ENCODE results near the gene SETD2.

Gene SETD2

GRCh38 chr3:46987319-46987742 is 176.6 kb downstream of the SETD2 start:
- H3K27me3 Mint-ChIP-seq (ENCODE audit: low read depth, poor library complexity) = peaks cover 4% of the 10 kb centered on the region

DNA sequence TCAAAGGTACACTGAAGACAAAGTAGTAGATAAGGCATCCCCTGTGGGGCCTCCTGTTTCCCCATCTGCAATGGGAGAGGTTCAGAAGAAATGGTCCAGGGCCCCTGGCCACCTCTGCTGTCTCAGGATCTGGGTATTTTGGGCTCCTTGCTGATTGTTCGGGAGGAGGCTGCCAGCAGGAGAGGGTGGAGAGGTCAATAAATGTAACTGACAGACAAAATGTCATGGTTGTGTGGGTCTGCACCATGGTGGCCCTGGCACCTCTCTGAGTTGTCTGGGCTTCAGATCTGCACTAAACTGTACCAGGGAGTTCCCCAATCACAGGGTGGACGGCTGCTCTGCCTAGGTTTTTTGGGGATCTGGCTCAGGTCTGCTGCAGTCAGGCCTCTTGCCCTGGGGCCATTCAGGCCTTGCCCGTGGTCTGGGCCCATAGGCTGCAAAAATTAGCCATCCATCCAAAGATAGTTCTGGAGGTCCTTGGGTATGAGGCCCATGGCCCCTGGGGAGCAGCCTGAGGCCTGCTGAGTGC is 177.1 kb downstream of the SETD2 start:
- no peak overlapping the region for H3K27ac Mint-ChIP-seq
- TF ChIP-seq CTCF (IDR thresholded peaks at IDR 0.05) = no peak
- H3K9me3 Mint-ChIP-seq = no peaks in the 10 kb centered on the region
- no peaks in the 10 kb centered on the region for H3K36me3 Mint-ChIP-seq (ENCODE audit: low read depth)
- H3K4me3 Mint-ChIP-seq = no peak overlapping the region
- peaks cover 4% of the 10 kb centered on the region for H3K27me3 Mint-ChIP-seq (ENCODE audit: low read depth, poor library complexity)
- H3K4me1 Mint-ChIP-seq = peaks cover 41% of the 10 kb centered on the region
- DNase-seq = no peak

More at GRCh38 chr3:46987319-46987742, 176.6 kb downstream of the SETD2 start:
- no peak overlapping the region for H3K4me3 Mint-ChIP-seq
- no peaks in the 10 kb centered on the region for H3K9me3 Mint-ChIP-seq
- DNase-seq = no peak
- no peaks in the 10 kb centered on the region for H3K36me3 Mint-ChIP-seq (ENCODE audit: low read depth)
- H3K4me1 Mint-ChIP-seq = peaks cover 40% of the 10 kb centered on the region
- no peak for TF ChIP-seq CTCF (IDR thresholded peaks at IDR 0.05)
- no peak overlapping the region for H3K27ac Mint-ChIP-seq

DNA sequence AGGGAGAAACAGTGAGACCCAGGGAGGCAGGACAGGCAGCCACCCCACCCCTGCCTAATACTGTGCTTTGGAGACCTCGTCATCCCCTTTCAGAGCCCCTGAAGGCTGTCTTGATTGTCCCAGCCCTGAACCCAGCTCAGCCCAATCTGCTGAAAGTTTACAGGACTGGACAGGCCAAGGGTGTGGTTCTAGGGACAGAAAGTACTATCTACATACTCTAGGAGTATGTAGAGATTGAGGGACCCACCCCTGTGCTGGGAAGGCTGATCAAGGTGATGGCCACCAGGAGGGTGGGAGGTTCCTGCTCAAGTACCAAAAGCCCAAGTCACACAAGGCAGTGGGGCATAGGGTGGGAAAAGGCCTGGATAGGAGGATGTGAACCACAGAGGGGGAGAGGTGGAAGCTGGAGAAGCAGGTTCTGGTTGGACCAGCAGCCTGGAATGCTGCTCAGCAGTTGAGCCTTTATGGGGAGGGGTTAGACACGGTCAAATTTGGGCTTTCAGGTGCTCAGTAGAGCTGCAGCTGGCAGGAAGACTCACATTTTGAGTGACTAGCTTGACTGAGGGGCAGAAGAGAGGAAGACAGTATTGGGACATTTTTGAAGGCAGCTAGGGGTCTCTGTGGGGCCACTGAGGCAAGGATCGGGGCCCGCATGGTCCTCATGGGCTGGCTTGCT is 177.7 kb downstream of the SETD2 start:
- peaks cover 46% of the 10 kb centered on the region for H3K4me1 Mint-ChIP-seq
- no peak for TF ChIP-seq CTCF (IDR thresholded peaks at IDR 0.05)
- H3K4me3 Mint-ChIP-seq = no peak overlapping the region
- no peaks in the 10 kb centered on the region for H3K9me3 Mint-ChIP-seq
- no peaks in the 10 kb centered on the region for H3K36me3 Mint-ChIP-seq (ENCODE audit: low read depth)
- DNase-seq = no peak
- H3K27me3 Mint-ChIP-seq (ENCODE audit: low read depth, poor library complexity) = peaks cover 10% of the 10 kb centered on the region
- no peak overlapping the region for H3K27ac Mint-ChIP-seq

DNA sequence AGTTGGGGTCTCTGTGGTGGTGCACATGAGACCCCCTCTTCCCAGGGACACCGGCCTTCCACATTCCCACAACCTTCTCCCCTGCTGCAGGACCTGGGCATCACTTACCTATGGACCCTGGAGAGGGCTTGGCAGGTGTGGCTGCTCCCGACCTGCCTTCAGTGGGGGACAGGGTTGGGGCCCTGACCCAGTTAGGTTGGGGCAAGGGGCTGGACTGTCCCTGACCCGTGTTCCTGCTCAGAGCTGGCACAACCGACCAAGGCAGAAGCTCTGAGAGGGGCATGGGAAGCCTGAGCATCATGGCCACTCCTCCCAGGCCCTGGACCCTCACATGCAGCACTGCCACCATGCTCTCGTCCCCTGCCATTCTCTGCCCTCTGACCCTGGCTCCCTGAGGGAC is 178.3 kb downstream of the SETD2 start:
- no peak for DNase-seq
- Mint-ChIP-seq H3K4me1 (peaks cover 46% of the 10 kb centered on the region), H3K36me3 (ENCODE audit: low read depth) (no peaks in the 10 kb centered on the region), H3K4me3 (no peak overlapping the region), H3K27me3 (ENCODE audit: low read depth, poor library complexity) (peaks cover 11% of the 10 kb centered on the region), H3K9me3 (no peaks in the 10 kb centered on the region), H3K27ac (no peak overlapping the region)
- no peak for TF ChIP-seq CTCF (IDR thresholded peaks at IDR 0.05)

DNA sequence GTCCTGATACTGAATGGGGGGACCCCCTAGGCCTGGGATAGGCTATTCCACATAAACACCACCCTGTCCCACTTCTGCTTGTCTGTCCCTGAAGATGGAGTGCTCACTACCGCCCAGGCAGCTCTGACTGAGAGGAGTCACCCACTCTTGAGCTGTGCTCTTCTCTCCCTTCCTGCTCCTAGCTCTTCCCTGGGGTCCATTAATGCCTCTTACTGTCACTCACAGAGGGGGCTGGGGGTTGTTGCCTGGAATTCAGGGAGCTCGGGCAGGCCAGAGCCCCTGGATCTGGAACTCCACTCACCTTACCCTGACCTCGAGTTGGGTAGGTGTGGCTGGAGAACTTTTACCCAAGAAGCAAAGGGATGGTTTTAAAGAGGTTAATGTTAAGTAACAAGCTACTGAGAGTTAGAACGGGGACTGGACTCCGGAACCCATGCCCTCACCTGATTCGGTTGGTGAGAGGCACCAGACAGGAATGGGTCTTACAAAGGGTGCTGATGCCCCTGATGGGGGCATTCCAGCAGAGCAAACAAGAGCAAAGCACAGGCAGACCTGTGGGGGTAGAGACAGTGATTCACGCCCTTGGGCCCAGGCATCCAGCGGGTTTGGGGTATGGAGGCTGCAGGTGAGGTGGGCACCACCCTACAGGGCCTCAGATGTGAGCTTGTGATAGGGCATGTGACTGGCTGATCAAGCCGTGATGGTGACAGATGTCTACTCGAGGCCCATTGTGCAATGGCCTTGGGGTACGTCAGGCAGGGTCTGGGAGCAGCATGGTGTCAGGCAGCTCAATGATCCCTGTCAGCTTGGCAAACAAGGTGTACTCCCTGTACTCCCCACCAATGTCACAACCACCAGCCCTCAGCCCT is 179.1 kb downstream of the SETD2 start:
- no peak overlapping the region for H3K4me3 Mint-ChIP-seq
- peak overlapping the region; percentile 28 for H3K27ac Mint-ChIP-seq
- no peaks in the 10 kb centered on the region for H3K9me3 Mint-ChIP-seq
- no peak for DNase-seq
- H3K4me1 Mint-ChIP-seq = peaks cover 46% of the 10 kb centered on the region
- no peaks in the 10 kb centered on the region for H3K36me3 Mint-ChIP-seq (ENCODE audit: low read depth)
- TF ChIP-seq CTCF (IDR thresholded peaks at IDR 0.05) = no peak
- peaks cover 18% of the 10 kb centered on the region for H3K27me3 Mint-ChIP-seq (ENCODE audit: low read depth, poor library complexity)
